ENCODE data around the gene CNTFR. TPM values are rescaled to one million over a fixed set of nuclear protein-coding genes. Genes with fewer than 3 reads are reported as not detected.
A peak's percentile ranks its signal among the peaks of the same experiment; 100 is the strongest.

CNTFR gene
- total RNA-seq, 1 donor from 2014 or later, result 4.7 TPM

- intact Hi-C loops (cut with DNase I), result loop anchor here (10.0 kb wide), 1 partner anchor 173 kb away; no protein-coding TSS in a partner anchor
- H3K27me3 ChIP-seq, result no peaks in the 10 kb centered on the region
- DNase-seq (ENCODE audit: low spot score in 2 of 2), result peak in 1 of 2 donors; percentile 28
Measured at GRCh38 chr9:34507556-34507955, 82.0 kb downstream of the CNTFR start.

GRCh38 chr9:34506623-34507022 lies 82.9 kb downstream of the CNTFR start:
- H3K4me1 ChIP-seq, result peaks cover 9 to 15% of the 10 kb centered on the region in 2 donors
- H3K9me3 ChIP-seq, result no peaks in the 10 kb centered on the region
- no peaks in the 10 kb centered on the region for H3K36me3 ChIP-seq
- intact Hi-C loops (cut with DNase I), result loop anchor here (10.0 kb wide), 1 partner anchor 172 kb away; no protein-coding TSS in a partner anchor
- TF ChIP-seq CTCF (IDR thresholded peaks at IDR 0.05), result no peak
- no peaks in the 10 kb centered on the region for H3K27me3 ChIP-seq
- DNase-seq (ENCODE audit: low spot score in 2 of 2), result peak in 1 of 2 donors; percentile 38
- H3K4me3 ChIP-seq, result no peak overlapping the region
- no peak overlapping the region for H3K27ac ChIP-seq

More at GRCh38 chr9:34507556-34507955, 82.0 kb downstream of the CNTFR start:
- Histone ChIP-seq H3K36me3 (no peaks in the 10 kb centered on the region), H3K4me3 (no peak overlapping the region), H3K4me1 (peaks cover 3 to 6% of the 10 kb centered on the region in 2 donors), H3K9me3 (no peaks in the 10 kb centered on the region), H3K27ac (no peak overlapping the region)
- TF ChIP-seq CTCF (IDR thresholded peaks at IDR 0.05), result no peak

GRCh38 chr9:34505370-34506120 lies 84.0 kb downstream of the CNTFR start:
- Histone ChIP-seq H3K27ac (no peak overlapping the region), H3K9me3 (no peaks in the 10 kb centered on the region), H3K4me3 (no peak overlapping the region), H3K36me3 (no peaks in the 10 kb centered on the region), H3K27me3 (no peaks in the 10 kb centered on the region), H3K4me1 (peaks cover 11 to 17% of the 10 kb centered on the region in 2 donors)
- TF ChIP-seq CTCF (IDR thresholded peaks at IDR 0.05), result no peak
- peak in 1 of 2 donors; percentile 37 for DNase-seq (ENCODE audit: low spot score in 2 of 2)
- intact Hi-C loops (cut with DNase I), result loop anchor here (10.0 kb wide), 1 partner anchor 171 kb away; no protein-coding TSS in a partner anchor

- Histone ChIP-seq H3K4me1 (peaks cover 11 to 17% of the 10 kb centered on the region in 2 donors), H3K27ac (no peak overlapping the region), H3K9me3 (no peaks in the 10 kb centered on the region), H3K4me3 (no peak overlapping the region), H3K36me3 (no peaks in the 10 kb centered on the region), H3K27me3 (no peaks in the 10 kb centered on the region)
- no peak for TF ChIP-seq CTCF (IDR thresholded peaks at IDR 0.05)
- intact Hi-C loops (cut with DNase I), result loop anchor here (5.0 to 10.0 kb wide), 2 partner anchors 89 to 169 kb away; no protein-coding TSS in a partner anchor
- no peak for DNase-seq (ENCODE audit: low spot score in 2 of 2)
Measured at GRCh38 chr9:34503406-34503805, 86.1 kb downstream of the CNTFR start.

GRCh38 chr9:34502891-34503290 lies 86.6 kb downstream of the CNTFR start:
- intact Hi-C loops (cut with DNase I), result loop anchor here (5.0 to 10.0 kb wide), 2 partner anchors 89 to 168 kb away; no protein-coding TSS in a partner anchor
- H3K27me3 ChIP-seq, result no peaks in the 10 kb centered on the region
- peaks cover 11 to 17% of the 10 kb centered on the region in 2 donors for H3K4me1 ChIP-seq
- no peak for TF ChIP-seq CTCF (IDR thresholded peaks at IDR 0.05)
- no peaks in the 10 kb centered on the region for H3K36me3 ChIP-seq
- no peak overlapping the region for H3K27ac ChIP-seq
- H3K4me3 ChIP-seq, result no peak overlapping the region
- no peaks in the 10 kb centered on the region for H3K9me3 ChIP-seq
- DNase-seq (ENCODE audit: low spot score in 2 of 2), result no peak
